Measurements from ENCODE around the gene TGFBRAP1.

Gene TGFBRAP1

DNA sequence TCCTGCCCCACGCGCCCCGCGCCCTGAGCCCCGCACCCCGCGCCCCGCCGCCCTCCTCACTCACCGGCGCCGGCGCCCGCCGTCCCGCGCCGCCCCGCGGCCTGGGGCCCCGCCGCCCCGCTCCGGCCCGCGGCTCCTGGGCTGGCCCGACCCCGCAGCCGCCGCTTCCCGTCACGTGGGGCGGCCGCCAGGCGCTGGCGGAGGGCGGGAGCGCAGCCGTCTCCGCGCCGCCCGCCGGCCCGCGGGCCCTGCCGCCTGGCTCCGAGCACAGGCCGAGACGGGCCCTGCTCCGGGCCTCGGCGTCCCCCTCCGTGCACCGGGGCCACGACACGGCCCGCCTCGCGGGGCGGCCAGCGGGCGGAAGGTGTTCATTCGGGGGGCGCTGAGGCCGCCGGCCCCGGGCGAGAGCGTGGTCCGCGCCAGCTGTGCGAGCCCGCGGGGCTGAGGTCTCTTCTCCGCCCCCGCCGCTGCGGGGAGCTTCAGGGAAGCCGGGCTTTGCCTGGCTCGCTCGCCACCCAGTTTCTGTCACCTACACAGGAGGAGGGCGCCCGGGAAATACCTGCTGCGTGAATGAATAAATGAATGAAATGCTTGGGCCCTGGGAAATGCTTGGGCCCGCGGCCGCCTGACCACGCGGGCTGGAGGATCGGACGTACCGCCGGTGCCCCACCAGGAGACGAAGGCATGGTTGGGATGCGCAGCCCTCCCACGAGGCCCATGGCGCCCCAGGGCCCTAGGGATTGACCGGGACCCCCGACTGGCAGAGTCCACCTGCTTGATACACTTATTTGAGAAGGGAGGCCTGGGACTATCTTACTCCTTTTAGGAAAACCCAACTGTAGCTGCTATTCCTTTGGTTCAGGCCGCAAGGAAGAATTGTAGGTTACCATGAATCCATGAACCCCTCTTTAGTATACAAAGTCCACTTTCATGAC, at the start of gene TGFBRAP1:
TSS of gene TGFBRAP1 (minus strand) at position 175 of the 935 bp plus-strand sequence. CDS start 21,434 bp downstream, outside the sequence.
- DNase-seq = peak; percentile 53

GRCh38 chr2:105378921-105379383, 49.4 kb upstream of the TGFBRAP1 start:
- DNase-seq = no peak

DNA sequence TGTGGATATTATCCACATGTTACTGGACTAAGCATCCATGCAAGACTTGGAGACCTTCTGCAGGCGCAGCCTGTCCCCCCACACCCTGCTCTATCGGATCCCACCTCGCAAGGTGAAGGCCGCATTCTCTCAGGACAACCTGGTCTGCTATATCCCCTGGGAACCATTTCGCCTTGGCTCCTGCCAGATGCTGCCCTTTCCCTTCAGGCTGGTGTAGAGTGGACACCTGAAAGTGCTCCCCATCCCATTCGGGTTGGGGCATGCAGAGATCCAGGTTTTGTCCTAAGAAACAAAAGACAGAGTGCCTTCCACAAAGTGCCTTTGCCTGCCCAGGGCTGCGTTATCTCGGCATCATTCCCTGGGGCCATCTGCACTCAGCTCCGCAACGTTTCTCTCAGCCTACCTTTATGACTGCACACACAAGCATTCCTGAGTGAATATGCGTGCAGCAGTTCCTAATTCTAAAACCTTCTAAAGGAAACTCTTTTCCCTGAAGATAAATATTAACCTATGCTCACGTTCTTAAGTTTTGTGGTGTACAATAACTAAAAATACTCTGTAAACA, 48.8 kb upstream of the TGFBRAP1 start:
- DNase-seq = no peak

DNA sequence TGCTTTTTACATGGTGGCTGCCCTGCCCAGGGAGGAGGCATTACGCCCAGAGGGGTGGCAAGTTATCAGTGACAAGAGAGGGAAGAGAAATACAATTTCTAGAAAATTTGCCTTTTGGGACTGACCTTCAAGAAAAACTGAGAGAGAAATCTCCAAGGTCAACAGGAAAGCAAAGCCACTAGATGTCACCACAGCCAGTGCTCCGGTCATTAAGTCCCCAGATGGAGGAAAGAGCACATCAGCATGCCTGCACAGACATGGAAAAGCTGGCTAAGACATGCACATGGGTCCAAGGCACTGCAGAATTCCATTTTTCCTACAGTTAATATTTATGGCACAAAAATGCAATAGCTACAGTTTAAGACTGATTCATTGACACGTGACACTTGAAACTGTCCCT, 48.3 kb upstream of the TGFBRAP1 start:
- DNase-seq = no peak

- no peak for DNase-seq
These were observed 47.3 kb upstream of the TGFBRAP1 start for GRCh38 chr2:105376789-105377240.

- DNase-seq = no peak
These were observed 46.5 kb upstream of the TGFBRAP1 start for GRCh38 chr2:105376010-105376409.

GRCh38 chr2:105375001-105375561, 45.5 kb upstream of the TGFBRAP1 start:
- no peak for DNase-seq

- peak; percentile 35 for DNase-seq
These were observed 44.4 kb upstream of the TGFBRAP1 start for GRCh38 chr2:105373895-105374401.

DNA sequence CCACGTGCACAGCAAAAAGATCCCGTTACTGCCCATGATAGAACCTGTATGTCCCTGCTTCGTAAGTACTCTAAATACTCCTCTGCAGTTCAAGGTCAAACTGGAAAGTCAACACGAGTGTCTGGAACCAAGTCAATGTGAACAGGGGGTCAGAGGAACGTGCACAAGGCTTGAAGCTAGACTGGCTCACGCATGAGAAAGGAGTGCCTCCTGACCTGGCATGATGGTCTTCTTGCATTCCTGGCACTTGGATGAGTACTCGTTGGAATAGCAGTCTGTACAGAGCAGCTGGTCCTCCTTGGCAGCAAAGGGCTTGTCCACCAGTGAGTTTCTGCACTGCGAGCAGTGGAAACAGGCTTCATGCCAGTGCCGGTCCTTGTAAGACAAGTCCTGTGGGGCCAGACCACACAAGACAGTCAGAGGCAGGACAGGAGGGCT, 43.8 kb upstream of the TGFBRAP1 start:
- DNase-seq = no peak

- no peak for DNase-seq
These were observed 42.3 kb upstream of the TGFBRAP1 start for GRCh38 chr2:105371810-105372209.

DNA sequence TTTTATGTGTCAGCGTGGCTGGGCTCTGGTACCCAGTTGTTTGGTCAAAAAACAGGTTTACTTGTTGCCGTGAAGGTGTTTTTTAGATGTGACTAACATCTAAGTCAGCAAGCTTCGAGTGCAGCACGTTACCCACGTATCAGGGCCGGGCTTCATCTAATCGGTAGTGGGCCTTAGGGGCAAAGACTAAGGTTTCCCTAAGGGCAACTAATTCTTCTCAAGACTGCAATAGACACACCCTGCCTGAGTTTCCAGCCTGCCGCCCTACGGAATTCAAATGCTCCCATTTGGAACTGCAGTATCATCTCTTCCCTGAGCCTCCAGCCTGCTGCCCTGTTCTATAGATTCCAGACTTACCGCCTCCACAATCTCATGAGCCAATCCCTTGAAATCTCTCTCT, 41.6 kb upstream of the TGFBRAP1 start:
- no peak for DNase-seq

DNA sequence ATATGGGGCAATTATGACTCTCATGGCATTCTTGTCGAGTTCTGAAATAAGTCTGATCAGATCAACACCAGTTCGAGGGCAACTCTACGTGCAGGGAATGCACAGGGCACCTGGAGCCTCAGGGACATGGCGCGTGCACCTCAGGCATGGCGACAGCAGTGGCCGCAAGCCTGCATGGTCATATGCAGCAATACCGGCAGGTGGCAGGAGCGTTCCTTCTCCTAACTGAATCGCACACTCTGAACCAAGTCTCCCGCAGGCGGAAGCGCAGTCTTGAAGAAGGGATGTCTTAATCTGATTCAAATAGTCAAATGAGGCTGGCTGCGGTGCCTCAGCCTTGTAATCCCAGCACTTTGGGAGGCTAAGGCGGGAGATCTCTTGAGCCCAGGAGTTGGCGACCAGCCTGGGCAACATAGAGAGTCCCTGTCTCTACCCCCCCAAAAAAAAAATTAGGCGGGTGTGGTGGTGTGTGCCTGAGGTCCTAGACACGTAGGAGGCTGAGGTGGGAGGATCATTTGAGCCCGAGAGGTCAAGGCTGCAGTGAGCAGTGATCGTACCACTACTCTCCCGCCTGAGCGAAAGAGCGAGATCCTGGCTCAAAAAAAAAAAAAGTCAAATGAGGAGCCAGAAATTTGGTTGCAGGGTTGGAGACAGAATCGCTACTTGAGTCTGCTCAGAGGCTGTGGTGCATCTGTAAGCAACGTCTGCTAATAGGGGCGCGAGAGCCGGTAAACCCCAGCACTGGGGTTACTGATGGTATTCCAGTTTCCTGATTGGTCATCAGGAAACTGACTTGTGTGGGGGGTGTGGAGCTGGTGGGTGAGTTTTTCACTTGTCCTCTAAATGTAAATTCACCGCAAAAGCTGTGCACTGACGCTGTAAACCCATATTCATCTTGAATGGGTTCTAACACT, 40.5 kb upstream of the TGFBRAP1 start:
- peak; percentile 89 for DNase-seq

DNA sequence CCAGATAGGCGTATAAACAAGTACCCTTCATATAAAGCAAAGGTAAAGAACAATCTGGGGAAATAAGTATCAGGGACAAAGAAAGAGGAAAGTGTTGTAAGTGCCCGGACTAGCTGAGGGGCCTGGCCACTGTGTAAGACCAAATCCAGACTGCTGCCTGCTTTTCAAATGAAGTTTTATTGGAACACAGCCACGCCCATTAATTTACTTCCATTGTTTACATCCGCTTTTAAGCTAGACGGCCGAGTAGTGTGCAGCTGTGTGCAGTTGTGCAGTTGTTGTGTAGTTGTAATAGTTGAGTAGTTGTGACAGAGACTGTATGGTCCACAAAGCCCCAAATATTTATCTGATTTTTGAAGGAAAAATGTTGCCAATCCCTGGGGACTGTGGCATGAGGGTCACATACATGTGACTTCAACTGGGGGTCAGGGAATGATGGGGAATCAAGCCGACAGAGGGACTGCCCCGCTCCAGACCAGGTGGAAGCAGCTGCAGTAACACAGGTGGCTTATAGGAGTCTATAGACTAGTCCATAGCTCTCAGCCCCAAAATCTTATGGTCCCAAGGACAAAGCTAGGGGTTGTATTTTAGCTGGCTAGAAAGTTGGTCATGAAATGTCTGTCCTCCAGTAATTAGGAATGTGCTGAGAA, 39.3 kb upstream of the TGFBRAP1 start:
- no peak for DNase-seq

- DNase-seq = no peak
These were observed 35.7 kb upstream of the TGFBRAP1 start for GRCh38 chr2:105365206-105365605.

DNA sequence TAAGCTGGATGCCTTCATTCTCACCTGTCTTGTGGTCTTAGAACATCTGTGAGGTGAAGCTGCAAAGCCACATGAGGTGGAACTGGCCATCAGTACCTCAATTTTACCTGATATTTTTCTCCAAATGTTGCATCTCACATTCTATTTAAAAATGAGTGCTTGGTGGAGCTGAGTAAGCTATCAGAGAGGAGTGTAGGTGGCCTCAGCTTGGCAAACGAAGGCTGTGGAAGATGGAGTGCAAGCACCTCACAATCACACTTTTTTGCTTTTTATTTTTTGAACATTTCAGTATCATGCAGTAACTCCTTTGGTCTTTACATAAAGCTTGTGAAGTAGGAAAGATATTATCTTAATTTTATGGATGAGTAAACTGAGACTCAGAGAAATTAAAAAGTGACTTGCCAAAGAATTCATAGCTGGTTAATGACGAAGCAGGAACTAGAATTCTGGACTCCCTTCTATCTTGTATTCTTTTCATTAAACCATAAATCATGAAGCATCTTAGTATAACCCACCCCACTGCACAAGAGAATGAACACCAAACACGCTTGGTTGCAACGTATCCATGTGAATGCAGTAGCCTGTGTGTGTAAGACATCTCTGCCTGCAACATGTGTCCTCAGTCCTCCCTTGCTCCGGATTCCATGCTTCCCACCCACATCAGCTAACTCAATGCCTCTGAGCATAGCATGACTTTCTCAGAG, 35.1 kb upstream of the TGFBRAP1 start:
- DNase-seq = no peak

DNA sequence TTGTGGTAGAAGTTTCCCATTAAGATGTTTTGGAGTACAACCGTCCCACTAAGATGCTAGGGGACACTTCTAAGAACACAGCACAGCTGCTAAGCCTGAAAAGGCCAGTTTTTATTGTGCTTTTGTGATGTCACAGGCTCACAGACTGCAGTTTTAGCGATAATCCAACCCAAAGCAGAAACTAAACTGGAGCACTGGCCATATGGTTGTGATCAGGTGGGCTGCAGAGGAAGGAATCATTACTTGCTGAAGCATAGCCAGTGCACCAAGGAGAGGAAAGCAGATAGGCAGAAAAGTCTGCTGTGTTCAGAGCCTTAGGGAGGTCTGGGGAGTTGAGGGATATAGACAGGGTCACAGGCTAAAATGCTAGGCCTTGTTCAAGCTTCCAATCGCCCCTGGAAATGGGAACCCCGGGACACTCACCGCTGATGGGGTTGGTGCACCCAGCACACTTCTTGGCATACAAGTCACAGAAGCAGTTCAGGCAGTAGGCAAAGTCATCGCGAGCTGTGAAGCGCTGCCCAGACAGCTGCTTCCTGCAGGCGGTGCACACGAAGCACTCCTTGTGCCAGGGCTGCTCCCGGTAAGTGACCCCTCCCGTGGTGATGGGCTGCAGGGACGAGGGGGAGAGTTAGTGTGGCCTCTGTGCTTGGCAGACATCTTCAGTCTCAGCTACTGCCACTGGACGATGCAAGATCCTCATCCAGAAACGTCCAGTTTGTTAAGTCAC, 33.5 kb upstream of the TGFBRAP1 start:
- DNase-seq = no peak

GRCh38 chr2:105361102-105361889, 31.8 kb upstream of the TGFBRAP1 start:
- DNase-seq = peak; percentile 14

GRCh38 chr2:105358593-105358992, 29.1 kb upstream of the TGFBRAP1 start:
- DNase-seq = no peak

GRCh38 chr2:105357122-105357521, 27.6 kb upstream of the TGFBRAP1 start:
- DNase-seq = no peak
